Measurements from ENCODE around the gene VSIG4.
A peak's percentile ranks its signal among the peaks of the same experiment; 100 is the strongest.

Gene VSIG4

GRCh38 chrX:66054978-66055377 is 15.1 kb upstream of the VSIG4 start:
- no peaks in the 10 kb centered on the region for H3K36me3 ChIP-seq
- no peaks in the 10 kb centered on the region for H3K27me3 ChIP-seq
- intact Hi-C loops (cut with DNase I; ENCODE audit: low total_unique reads), result no loop called here
- H3K27ac ChIP-seq, result no peak overlapping the region
- TF ChIP-seq, protein P1, sequence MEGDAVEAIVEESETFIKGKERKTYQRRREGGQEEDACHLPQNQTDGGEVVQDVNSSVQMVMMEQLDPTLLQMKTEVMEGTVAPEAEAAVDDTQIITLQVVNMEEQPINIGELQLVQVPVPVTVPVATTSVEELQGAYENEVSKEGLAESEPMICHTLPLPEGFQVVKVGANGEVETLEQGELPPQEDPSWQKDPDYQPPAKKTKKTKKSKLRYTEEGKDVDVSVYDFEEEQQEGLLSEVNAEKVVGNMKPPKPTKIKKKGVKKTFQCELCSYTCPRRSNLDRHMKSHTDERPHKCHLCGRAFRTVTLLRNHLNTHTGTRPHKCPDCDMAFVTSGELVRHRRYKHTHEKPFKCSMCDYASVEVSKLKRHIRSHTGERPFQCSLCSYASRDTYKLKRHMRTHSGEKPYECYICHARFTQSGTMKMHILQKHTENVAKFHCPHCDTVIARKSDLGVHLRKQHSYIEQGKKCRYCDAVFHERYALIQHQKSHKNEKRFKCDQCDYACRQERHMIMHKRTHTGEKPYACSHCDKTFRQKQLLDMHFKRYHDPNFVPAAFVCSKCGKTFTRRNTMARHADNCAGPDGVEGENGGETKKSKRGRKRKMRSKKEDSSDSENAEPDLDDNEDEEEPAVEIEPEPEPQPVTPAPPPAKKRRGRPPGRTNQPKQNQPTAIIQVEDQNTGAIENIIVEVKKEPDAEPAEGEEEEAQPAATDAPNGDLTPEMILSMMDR (IDR thresholded peaks at IDR 0.05), result no peak
- no peak overlapping the region for H3K4me3 ChIP-seq
- H3K4me1 ChIP-seq, result no peaks in the 10 kb centered on the region
- H3K9me3 ChIP-seq, result no peaks in the 10 kb centered on the region
- no peak for DNase-seq

DNA sequence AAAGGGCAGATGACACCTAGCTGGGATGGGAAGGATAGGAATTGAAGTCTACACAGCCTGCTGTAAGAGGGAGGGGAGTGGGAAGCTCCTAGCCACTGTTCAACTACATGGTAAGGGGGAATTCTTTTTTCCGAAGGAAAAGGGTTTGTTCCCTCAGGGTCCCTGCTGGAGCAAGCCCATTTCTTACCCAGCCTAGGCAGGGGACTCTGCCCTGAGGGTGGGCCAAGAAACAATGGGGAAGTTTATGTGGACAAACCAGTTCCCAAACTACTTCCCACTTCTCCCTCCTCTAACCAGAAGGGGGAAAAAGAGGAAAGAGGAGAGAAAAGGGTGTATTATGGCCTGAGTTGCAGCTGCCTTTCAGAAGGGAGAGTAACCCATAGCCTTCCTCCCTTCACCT is 13.5 kb upstream of the VSIG4 start:
- Histone ChIP-seq H3K27me3 (no peaks in the 10 kb centered on the region), H3K4me1 (no peaks in the 10 kb centered on the region), H3K27ac (no peak overlapping the region), H3K9me3 (no peaks in the 10 kb centered on the region), H3K4me3 (no peak overlapping the region), H3K36me3 (no peaks in the 10 kb centered on the region)
- TF ChIP-seq, protein P1 (IDR thresholded peaks at IDR 0.05), result no peak
- intact Hi-C loops (cut with DNase I; ENCODE audit: low total_unique reads), result no loop called here
- DNase-seq, result no peak

GRCh38 chrX:66051980-66052379 is 12.1 kb upstream of the VSIG4 start:
- Histone ChIP-seq H3K9me3 (no peaks in the 10 kb centered on the region), H3K4me3 (no peak overlapping the region), H3K27me3 (no peaks in the 10 kb centered on the region), H3K27ac (no peak overlapping the region), H3K36me3 (no peaks in the 10 kb centered on the region), H3K4me1 (no peaks in the 10 kb centered on the region)
- DNase-seq, result peak in 1 of 2 donors; percentile 28
- intact Hi-C loops (cut with DNase I; ENCODE audit: low total_unique reads), result no loop called here
- TF ChIP-seq, protein P1 (IDR thresholded peaks at IDR 0.05), result no peak

DNA sequence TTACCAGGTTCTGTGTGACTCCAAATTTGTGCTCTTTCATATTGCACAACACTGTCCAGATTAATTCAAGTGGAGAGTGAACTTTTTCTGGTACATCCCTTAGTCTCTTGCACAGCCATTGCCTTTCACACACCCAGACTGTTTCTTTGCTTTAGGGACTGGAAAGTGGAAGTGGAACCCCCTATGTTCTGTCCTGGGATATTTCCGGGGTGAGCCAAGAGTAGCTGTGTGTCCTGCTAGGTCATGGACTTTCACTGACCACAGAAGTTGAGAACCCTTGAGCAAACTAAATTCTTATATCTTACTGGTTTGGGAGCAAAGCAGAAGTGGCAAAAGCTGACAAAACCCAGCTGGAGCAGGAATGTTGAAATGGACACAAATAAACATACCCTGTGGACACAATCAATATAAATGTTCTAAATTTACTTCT is 10.3 kb upstream of the VSIG4 start:
- intact Hi-C loops (cut with DNase I; ENCODE audit: low total_unique reads), result no loop called here
- Histone ChIP-seq H3K4me1 (no peaks in the 10 kb centered on the region), H3K9me3 (no peaks in the 10 kb centered on the region), H3K27ac (no peak overlapping the region), H3K36me3 (no peaks in the 10 kb centered on the region), H3K27me3 (no peaks in the 10 kb centered on the region), H3K4me3 (no peak overlapping the region)
- peak in 1 of 2 donors; percentile 22 for DNase-seq
- TF ChIP-seq, protein P1 (IDR thresholded peaks at IDR 0.05), result no peak

DNA sequence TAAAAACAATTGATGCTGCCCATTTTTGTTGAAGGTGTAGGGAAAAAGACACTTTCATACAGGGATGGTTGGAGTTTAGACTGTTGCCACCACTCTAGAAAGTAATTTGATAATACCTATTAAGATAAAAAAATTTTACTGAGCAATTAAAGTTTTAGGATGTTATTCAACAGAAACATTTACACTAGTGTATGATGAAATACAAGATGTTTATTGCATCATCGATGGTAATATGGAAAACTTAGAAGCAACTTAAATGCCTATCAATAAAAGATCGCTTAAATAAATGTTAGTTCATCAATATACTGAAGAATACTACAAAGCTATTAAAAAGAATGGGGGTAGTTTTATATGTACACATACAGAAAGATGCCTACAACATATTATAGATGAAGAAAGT is 9.2 kb upstream of the VSIG4 start:
- DNase-seq, result no peak
- TF ChIP-seq, protein P1 (IDR thresholded peaks at IDR 0.05), result no peak
- Histone ChIP-seq H3K27me3 (no peaks in the 10 kb centered on the region), H3K4me1 (no peaks in the 10 kb centered on the region), H3K36me3 (no peaks in the 10 kb centered on the region), H3K27ac (no peak overlapping the region), H3K9me3 (no peaks in the 10 kb centered on the region), H3K4me3 (no peak overlapping the region)
- intact Hi-C loops (cut with DNase I; ENCODE audit: low total_unique reads), result no loop called here

DNA sequence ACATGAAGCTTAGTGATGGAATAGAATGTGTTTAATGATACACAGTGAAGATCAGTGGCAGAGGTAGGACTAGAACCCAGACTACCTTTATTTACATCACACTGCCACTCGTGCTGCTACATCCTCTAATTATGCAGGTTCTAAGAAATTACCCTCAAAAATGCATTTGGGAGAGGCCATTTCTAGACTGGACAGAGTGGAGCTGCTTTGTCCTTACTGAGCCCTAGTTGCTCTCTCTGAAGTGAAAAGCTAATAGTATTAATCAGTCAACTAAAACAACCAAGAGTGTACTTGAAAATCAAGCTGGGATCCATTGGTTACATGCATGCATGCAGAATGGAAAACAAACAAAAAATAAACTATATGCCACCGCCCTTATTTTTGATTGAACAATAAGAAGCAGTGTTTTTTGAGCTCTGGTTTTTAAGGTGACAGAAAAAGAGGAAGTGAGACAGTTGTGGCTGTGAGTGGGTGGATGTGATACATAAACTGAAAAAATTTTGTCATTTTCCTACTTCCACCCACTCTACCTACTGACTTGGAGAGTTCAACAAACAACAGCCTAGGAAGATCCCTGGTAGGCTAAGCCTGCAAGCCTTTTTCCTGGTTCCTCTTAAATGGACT is 6.8 kb upstream of the VSIG4 start:
- no peak for DNase-seq
- intact Hi-C loops (cut with DNase I; ENCODE audit: low total_unique reads), result no loop called here
- no peak overlapping the region for H3K27ac ChIP-seq

More for the DNA sequence above, 6.8 kb upstream of the VSIG4 start:
- TF ChIP-seq, protein P1 (IDR thresholded peaks at IDR 0.05), result no peak
- Histone ChIP-seq H3K36me3 (no peaks in the 10 kb centered on the region), H3K9me3 (no peaks in the 10 kb centered on the region), H3K27me3 (no peaks in the 10 kb centered on the region), H3K4me3 (no peak overlapping the region), H3K4me1 (no peaks in the 10 kb centered on the region)

Measured in tibial artery (tissue), 4 donors.